GM19099 (cell line): ENCODE results near the gene NANS.

ENCODE experiments used
- POLR2A ChIP-seq: IDR thresholded peaks from 3 replicates; pipeline ENCODE4 v1.6.1; 2011; ENCODE audit warnings: low read depth; ENCODE audit not compliant: insufficient read length; ENCODE audit errors: extremely low read depth

NANS gene

GRCh38 chr9:98101416-98101815, 44.9 kb downstream of the NANS start:
- TF ChIP-seq POLR2A = no peak

GRCh38 chr9:98101868-98102273, 45.3 kb downstream of the NANS start:
- TF ChIP-seq POLR2A = peak; percentile 36

DNA sequence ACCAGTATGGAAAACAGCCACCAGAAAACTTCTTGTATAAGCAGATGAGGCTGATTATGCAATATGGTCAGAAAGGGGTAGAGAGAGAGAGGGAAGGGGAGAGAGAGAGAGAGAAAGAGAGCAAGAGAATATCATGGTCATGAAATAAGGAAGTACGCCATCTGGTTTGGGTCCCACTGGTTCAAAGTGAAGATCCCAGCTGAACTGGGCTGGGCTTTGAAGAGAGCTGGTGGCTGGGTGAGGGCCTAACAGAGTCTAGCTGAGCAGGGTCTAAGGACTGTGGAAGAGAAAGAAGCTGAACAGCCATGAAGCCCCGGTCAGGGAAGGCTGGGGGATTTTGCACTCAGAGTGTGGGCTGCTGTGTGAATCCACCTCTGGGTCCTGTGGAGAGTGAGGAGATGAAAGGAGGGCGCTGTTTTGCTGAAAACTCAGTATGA, 47.9 kb downstream of the NANS start:
- TF ChIP-seq POLR2A = no peak

DNA sequence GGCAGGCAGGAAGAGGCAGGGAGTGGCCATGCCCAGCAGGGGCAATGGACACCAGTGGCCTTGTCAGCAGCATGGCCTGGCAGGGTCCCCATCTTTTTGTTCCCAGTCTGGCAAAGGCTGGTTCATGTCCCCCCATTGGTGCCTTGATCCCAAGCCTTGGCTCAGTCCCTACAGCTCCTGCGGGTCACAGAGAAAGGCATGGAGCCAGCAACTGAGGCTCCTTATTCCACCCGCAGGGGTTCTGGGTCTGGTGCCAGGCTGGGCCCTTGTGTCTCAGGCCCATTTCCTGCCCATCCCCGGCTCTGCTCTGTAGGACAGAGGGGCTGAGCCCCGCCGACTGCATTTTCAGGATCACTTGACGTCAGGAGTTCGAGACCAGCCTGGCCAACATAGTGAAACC, 48.5 kb downstream of the NANS start:
- TF ChIP-seq POLR2A = no peak

DNA sequence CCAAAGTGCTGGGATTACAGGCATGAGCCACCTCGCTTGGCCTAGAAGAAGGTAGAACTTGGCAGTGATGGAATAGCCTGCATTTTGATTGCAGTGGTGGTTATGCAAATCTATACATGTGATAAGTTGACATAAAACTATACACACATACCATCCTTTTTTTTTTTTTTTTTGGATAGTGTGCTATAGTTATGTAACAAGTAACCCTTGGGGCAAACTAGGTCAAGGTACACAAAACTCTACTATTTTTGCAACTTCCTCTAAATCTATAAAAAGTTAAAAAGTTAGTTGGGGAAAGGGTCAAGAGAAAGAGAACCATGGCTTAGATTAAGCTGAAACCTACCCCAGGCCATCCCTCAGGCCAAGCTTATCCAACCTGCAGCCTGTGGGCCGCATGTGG, 51.4 kb downstream of the NANS start:
- no peak for TF ChIP-seq POLR2A

GRCh38 chr9:98108531-98109031, 52.0 kb downstream of the NANS start:
- TF ChIP-seq POLR2A = no peak

DNA sequence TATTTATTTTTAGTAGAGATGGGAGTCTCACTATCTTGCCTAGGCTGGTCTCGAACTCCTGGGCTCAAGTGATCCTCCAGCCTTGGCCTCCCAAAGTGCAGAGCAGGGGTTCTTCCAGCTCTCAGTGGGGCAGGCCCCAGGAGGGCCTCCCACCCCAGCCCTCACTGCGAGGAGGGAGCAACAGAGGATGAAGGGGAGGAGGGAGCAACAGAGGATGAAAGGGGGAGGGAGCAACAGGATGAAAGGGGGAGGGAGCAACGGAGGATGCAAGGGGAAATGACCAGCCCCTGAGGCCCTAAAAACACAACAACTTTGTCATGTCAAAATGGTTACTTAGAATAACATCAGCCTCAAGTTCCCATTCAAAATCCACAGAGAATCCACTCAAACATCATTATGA, 52.5 kb downstream of the NANS start:
- no peak for TF ChIP-seq POLR2A

DNA sequence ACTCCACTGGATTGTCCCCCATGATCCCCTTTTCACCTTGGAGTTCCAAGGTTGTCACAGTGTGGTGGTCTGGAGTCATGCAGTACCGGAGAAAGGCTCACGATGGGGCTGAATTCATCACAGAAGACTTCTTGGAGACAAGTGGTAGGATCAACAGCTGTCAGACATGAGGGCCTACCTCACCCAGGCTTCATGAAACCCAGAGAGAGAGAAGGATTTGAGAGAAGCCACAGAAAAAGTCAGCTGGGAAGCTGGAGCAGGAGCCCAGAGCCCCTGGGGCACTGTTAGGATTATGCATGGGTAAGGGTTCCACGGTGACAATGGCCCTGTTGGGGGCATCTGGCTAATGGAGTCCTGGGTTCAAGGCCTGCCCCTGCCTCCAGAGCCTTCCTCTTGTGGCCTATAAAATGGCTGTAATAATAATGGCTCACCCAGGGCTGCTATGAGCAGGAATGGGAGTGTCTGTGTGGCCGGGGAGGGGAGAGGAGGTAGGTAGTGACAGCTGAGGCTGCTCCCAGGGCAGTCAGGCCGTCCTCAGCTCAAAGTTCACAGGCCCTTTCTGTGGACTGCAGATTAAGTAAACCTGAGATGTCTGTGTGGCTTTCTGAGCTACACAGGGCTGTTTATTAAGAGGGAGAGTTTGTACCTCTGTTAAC, 61.6 kb downstream of the NANS start:
- no peak for TF ChIP-seq POLR2A

GRCh38 chr9:98118640-98119601, 62.4 kb downstream of the NANS start, which contains the start of gene TRIM14:
TSS of gene TRIM14 (minus strand) at chr9:98119222. CDS start at chr9:98119188, 34 bp downstream.
- TF ChIP-seq POLR2A = peak; percentile 64

DNA sequence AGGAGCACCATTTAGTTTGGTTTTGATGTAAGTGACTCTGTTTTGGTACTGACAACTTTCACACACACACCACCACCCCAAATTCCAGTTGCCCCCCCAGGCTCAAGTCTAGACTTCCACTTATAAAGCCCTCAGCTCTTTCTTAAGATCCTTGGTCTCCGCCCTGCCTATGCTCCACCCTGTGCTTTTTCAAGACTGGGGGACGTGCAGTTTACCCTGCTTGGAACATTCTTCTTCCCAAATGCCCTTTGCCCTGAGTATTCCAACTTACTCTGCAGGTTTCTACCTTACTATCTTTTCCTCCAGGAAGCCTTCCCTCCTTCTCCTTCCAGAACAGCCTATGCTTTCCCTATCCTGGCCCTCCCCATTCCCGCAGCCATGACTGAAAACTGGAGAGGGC, 63.9 kb downstream of the NANS start:
- no peak for TF ChIP-seq POLR2A

- TF ChIP-seq POLR2A = no peak
These were observed 64.5 kb downstream of the NANS start for GRCh38 chr9:98121058-98121457.

DNA sequence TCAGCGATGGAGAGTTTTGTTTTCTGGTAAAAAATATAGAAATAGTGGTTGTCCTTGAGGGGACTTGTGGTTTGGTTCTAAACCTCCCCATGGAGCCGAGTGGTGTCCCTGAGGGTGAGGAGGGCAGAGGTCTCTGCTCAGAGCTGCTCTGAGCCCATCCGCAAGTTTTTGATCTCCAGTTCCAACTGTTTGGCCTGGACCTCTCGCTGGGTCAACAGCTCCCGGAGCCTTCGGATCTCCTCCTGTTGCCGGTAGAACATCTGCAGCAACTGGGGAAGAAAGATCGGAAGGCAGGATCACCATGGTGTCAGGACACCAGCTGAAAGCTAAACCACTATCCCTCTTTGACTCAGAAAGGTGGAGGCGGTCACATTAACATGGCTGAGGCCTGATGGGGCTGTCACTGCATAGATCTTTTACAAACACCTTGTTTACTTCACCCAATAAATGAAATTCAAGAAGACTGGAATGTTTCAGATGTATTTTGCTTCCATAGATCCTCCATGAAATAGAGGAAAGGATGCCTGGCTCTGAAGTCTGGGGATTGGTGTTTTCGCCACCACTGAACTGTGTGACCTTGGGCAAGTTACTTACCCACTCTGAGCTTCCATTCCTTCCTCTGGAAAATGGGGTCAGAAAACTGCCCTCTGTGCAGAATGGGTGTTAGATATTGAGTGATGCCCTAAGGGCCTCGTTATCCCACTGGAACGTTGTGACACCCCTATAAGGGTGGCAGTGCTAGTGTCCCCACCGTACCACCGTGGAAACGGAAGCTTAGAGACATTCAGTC, 68.3 kb downstream of the NANS start:
- no peak for TF ChIP-seq POLR2A

DNA sequence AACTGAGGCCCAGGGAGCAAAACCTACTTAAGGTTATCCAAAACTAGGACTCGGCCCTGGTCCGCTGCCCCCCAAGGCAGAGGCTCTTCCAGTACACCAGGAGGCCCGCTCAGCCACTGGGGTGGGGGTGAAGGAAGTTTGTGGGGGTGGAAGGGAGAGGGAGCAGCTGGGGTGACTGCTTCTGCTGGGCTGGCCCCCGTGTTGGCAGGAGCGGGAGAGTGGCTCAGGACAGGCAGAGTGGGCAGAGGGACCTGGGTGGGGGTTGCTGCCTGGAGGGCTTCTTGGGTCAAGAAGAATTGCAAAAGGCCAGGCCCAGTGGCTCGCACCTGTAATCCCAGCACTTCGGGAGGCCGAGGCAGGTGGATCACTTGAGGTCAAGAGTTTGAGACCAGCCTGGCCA, 70.7 kb downstream of the NANS start:
- TF ChIP-seq POLR2A = no peak

DNA sequence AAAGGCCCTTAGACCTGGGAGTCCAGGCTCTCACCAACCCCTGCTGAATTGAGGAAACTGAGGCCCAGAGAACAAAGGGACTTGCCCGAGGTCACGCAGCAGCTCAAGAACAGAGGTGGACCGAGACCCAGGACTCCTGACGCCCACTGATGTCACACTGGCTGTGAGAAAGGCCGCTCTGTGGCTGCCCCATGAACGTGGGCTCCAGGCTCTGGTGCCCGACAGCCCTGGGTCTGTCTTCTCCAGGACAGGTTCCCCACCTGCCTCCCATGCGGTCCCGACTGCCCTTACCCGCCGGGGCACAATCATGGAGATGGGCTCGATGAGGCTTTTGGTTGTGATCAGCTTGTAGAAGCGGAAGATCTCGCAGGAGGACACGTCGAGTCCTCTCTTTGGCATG, 71.8 kb downstream of the NANS start:
- no peak for TF ChIP-seq POLR2A

DNA sequence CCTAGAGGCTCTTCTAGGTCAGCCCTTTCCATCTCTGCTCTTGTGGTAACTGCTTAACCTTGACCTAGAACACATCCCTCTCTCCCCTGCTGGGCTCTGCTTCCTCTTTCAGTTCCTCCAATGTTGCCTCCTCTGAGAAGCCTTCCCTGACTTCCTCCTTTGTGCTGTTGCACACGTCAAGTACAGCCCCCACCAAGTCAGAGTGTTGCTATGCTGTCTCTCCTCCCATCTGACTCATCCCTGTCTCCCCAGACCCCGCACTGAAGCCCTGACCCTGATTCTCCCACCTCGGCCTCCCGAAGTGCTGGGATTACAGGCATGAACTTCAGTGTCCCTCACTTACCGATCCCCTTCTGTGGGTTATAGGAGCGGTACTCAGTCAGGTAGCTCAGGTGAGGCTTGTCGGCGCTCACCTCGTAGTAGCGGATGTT, 72.9 kb downstream of the NANS start:
- no peak for TF ChIP-seq POLR2A
